Measurements from ENCODE around the gene TRAF3IP1.

GRCh38 chr2:238284802-238285515, 35.4 kb upstream of the TRAF3IP1 start:
- TF ChIP-seq CTCF (IDR thresholded peaks at IDR 0.05) = no peak
- no peak for TF ChIP-seq EP300 (IDR thresholded peaks at IDR 0.05)
- TF ChIP-seq POLR2AphosphoS5 (IDR thresholded peaks at IDR 0.05) = no peak
- TF ChIP-seq POLR2A (IDR thresholded peaks at IDR 0.05; ENCODE audit: low read depth) = no peak
